Measurements from ENCODE around the gene STK11IP.

The STK11IP gene

DNA sequence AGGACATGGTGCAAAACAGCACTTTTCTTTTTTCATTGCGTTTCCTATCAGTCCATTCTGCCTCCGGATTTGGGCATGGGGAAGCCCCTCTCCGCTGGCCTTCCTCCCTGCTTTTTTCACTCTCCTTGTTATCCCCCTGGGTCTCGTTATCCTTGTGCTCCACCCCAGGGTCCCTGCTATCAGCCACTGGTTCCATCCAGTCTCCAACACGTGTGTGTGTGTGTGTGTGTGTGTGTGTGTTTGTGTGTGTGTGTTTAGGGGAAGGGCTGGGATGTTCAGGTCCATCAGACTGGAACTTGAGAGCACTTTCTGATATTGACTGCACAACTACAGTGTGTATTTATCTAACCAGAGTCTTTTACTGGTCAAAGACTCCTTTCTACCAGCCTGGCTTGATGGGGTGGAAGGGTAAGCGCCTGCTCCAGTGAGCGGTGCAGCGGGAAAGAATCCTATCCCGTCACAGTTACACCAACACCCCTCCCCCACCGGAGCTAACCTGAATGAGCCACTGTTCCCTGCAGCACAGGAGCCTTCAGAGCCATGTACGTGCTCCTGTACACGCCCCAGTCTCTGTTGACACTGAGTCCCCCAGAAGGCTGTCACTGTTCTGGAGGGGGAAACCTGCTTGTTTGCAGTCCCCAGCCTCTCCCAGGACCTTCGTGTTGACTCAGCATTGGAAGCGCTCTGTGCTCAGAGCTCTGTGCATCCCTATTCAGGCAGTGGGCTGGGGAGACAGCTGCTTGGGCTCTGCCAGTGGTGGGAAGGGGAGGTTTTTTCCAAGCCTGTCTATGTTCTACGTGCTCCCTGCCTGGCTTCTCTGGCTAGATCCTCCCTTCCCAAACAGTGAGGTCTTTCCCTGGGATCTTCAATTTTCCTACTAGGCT is 20.9 kb upstream of the STK11IP start:
- peak; percentile 52 for DNase-seq (ENCODE audit: low read depth, low spot score)

DNA sequence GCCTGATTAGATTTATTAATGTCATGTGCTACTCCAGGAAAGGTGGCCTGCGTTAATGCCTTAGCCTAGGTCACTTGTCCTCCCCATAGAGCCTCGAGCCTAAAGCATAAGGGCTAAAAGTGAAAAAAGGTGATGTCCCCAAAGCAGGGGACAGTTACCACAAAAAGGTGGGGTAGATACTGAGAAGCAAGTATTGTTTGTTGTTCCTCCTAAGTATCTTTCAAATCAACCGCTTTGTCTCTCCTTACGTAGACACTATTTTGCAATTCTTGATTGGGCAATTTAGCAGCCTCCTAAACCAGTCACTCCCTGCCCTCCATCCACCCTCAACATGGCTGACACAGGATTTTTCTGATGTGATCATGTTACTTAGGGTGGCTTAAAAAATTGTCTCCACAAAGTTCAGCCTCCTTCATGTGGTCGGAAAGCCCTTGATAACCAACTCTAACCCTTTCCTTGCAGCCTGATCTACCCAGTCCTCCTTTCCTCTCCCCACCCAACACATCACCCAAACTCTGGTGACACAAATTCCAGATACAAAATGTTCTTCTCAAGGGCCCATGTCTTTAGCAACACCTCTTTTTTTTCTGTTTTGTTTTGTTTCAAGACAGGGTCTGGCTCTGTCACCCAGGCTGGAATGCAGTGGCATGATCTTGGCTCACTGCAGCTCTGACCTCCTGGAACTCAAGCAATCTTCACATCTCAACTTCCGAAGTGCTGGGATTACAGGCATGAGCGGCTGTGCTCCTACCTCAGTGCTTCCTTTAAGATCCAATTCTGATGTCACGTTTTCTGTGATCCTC is 18.6 kb upstream of the STK11IP start:
- DNase-seq (ENCODE audit: low read depth, low spot score): no peak

- DNase-seq (ENCODE audit: low read depth, low spot score): no peak
These were observed 16.3 kb upstream of the STK11IP start for GRCh38 chr2:219581346-219581745.

GRCh38 chr2:219591091-219591490 is 6.6 kb upstream of the STK11IP start:
- DNase-seq (ENCODE audit: low read depth, low spot score): no peak

GRCh38 chr2:219592736-219593135 is 4.9 kb upstream of the STK11IP start:
- no peak for DNase-seq (ENCODE audit: low read depth, low spot score)

- DNase-seq (ENCODE audit: low read depth, low spot score): no peak
These were observed 4.5 kb upstream of the STK11IP start for GRCh38 chr2:219593154-219593553.

DNA sequence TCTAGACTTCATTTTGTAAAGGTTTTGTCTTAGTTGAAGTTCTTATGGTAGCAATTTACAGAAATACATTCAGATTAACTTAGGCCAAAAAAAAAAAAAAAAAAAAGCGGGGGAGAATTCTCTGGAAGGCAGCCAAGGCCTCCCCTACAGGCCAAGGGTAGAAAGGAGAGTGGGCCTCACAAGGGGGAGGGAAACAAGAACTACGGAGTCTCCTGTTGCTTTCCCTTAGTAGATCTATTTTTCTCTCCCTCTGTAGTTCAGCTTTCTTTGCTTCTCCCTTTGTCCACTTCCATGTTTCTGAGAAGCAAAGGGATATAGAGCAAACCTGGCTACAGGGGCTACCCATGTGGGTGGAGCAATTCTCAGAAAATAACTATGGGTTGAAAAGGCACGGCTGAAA is 2.4 kb upstream of the STK11IP start:
- DNase-seq (ENCODE audit: low read depth, low spot score): peak; percentile 19

DNA sequence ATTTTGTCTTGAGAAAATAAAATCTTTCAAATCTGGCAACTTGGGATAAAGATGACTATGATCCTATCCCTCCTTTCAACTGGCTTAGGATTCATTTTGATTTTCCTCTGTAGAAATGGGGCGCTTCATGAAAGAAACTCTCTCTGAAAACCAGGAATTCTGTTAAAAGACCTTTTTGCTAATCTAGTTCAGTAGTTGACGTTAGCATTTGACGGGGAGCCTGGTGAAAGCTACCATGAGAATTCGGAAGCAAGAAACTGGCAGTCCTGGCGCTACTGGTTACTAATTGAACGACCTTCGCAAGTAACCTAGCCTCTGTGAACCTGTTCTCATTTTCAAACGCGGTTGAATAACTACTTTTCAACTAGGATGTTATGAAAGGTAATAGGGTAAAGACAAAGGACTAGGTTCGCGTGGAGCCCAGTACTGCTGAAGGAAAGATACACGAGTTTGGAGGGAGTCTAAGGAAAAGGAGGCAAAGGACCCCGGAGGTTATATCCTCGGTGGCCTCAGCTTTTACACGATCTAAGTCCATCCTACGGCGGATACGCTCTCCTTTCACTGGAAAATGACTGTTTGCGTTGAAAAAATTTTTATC is 604 bp upstream of the STK11IP start:
- peak; percentile 46 for DNase-seq (ENCODE audit: low read depth, low spot score)

GRCh38 chr2:219598308-219599078 is 836 bp downstream of the STK11IP start:
- DNase-seq (ENCODE audit: low read depth, low spot score): peak; percentile 55

GRCh38 chr2:219603771-219604170 is 6.1 kb downstream of the STK11IP start:
- no peak for DNase-seq (ENCODE audit: low read depth, low spot score)

DNA sequence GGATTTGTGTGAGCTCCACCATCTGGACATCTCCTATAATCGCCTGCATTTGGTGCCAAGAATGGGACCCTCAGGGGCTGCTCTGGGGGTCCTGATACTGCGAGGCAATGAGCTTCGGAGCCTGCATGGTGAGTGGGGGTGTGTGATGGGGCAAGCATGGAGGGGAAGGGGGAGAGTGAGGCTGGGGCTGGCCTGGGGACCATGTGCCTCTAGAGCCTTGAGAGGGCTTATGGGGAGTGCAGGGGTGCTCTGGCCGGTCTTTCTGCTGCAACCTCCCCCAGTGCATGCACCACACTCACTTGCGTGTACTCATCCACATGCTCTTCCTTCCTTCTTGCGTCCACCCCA is 7.9 kb downstream of the STK11IP start:
- no peak for DNase-seq (ENCODE audit: low read depth, low spot score)

DNA sequence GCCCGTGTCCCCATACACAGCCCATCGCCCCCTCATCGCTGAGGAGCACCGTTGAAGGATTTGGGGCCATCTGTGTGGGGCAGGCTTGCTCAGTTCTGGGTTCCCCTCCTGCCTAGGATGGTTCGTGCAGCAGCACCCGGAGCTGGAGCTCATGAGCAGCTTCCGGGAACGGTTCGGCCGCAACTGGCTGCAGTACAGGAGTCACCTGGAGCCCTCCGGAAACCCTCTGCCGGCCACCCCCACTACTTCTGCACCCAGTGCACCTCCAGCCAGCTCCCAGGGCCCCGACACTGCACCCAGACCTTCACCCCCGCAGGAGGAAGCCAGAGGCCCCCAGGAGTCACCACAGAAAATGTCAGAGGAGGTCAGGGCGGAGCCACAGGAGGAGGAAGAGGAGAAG is 10.3 kb downstream of the STK11IP start:
- no peak for DNase-seq (ENCODE audit: low read depth, low spot score)

GRCh38 chr2:219608399-219608964 is 10.8 kb downstream of the STK11IP start:
- DNase-seq (ENCODE audit: low read depth, low spot score): no peak

DNA sequence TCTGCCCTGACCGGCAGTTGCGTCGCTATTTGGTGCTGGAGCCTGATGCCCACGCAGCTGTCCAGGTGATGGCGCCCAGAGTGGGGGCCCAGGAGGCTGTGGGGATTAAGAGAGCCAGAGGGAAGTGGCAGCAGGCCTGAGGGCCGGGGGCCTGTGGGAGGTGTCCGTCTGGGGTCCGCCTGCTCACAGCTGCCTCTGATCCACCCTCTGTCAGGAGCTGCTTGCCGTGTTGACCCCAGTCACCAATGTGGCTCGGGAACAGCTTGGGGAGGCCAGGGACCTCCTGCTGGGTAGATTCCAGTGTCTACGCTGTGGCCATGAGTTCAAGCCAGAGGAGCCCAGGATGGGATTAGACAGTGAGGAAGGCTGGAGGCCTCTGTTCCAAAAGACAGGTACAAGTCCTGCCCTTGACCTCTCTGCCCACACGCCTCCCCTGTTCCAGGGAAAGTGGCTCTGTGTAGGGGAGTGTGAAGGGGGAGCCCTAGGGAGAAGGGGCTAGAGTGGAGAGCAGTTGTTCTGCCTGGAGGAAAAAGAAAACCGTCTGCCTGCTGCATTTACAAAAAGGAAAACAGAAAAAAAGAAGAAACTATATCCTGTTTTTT is 11.6 kb downstream of the STK11IP start:
- DNase-seq (ENCODE audit: low read depth, low spot score): no peak

DNA sequence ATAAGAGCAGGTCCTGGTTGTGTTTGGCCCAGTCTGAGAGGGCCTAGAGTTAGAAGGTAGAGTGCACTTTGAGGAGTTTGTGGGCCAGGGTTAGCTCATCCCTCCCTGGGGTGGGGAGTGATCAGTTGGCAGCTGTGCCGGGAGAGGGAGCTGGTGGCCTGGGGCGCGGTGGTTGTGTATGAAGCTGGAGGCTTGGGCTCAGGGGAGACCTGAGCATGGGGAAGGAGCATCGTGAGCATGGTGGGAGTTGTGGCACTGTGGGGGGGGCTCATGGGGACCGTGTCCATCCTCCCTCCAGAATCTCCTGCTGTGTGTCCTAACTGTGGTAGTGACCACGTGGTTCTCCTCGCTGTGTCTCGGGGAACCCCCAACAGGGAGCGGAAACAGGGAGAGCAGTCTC is 13.6 kb downstream of the STK11IP start:
- no peak for DNase-seq (ENCODE audit: low read depth, low spot score)

DNA sequence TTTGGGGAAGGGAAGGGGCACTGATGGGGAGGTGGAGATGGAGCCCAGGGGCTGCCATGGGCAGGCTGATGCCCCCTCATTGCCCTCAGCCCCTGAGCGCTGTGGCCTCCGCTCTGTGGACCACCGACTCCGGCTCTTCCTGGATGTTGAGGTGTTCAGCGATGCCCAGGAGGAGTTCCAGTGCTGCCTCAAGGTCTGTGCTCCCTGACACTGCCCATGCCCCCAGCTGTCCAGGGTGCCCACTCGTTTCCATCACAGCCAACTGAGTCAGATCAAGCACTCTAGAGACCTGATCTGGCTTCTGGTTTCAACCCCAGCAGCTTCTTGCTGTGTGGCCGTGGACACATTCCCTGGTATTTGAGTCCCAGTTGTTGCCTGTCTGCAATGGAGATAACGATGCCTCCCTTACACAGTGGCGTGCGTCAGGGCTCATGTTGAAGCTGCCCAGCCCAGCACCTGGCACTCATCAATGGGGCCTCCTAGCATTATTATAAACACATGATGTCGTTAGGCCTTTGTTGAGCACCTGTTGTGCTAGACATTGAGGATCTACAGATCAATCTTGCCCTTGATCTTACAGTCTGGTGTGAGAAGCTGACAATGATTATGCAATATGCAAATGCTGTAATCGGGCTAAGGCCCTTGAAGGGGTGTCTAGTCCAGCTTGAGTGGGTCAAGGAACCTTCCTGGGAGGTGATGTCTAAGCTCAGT is 14.4 kb downstream of the STK11IP start:
- DNase-seq (ENCODE audit: low read depth, low spot score): no peak

DNA sequence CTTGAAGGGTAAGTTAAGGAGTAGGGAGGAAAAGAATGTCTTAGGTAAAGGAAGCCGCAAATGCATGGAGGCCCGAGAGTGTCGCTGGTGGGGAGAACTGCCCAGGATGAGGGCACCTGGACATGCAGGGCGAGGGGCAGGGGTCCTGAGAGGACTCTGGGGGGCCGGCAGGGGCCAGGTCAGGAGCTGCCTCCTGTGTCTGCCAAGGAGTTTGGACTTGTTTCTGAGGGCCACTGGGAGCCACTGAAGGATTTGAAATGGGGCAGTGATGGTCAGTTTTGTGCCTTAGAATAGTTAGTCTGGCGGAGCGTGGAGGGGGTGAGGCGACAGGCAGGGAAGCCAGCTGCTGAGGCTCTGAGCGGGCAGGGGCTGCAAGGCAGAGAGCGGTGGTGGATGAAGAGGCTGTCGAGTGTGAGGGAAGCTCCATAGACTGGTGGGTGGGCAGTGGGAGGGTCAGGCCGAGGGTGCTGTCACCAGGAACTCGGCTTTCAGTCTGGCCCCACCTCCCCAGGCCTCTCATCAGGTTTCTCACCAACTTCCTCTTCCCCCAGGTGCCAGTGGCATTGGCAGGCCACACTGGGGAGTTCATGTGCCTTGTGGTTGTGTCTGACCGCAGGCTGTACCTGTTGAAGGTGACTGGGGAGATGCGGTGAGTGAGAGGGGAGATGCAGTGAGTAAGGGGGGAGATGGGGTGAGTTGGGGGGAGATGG is 15.1 kb downstream of the STK11IP start:
- DNase-seq (ENCODE audit: low read depth, low spot score): no peak

GRCh38 chr2:219613461-219614070 is 15.9 kb downstream of the STK11IP start:
- no peak for DNase-seq (ENCODE audit: low read depth, low spot score)
